ENCODE data around the gene RPL26.

The RPL26 gene

GRCh38 chr17:8362651-8363332, 20.2 kb downstream of the RPL26 start:
- Histone ChIP-seq H3K36me3 (ENCODE audit: control insufficient read depth, low read length) (no peaks in the 10 kb centered on the region), H3K79me2 (ENCODE audit: control insufficient read depth, low read length) (no peaks in the 10 kb centered on the region), H3K4me2 (ENCODE audit: low read length) (no peak overlapping the region), H3K4me3 (ENCODE audit: low read length) (no peak overlapping the region), H3K27ac (ENCODE audit: low read depth, low read length) (no peak overlapping the region), H3K9me2 (replicated peaks; ENCODE audit: control insufficient read depth, low read length) (no peaks in the 10 kb centered on the region), H4K20me1 (ENCODE audit: control insufficient read depth, insufficient read depth, low read depth, low read length) (no peaks in the 10 kb centered on the region), H3K27me3 (ENCODE audit: control insufficient read depth, low read length) (peaks cover 18% of the 10 kb centered on the region), H3F3A (ENCODE audit: control insufficient read depth, insufficient read depth) (no peaks in the 10 kb centered on the region), H3K4me1 (ENCODE audit: control insufficient read depth, low read length) (no peaks in the 10 kb centered on the region), H3K9me3 (ENCODE audit: control insufficient read depth, insufficient read depth, low read length) (no peaks in the 10 kb centered on the region)
- TF ChIP-seq, protein P1, sequence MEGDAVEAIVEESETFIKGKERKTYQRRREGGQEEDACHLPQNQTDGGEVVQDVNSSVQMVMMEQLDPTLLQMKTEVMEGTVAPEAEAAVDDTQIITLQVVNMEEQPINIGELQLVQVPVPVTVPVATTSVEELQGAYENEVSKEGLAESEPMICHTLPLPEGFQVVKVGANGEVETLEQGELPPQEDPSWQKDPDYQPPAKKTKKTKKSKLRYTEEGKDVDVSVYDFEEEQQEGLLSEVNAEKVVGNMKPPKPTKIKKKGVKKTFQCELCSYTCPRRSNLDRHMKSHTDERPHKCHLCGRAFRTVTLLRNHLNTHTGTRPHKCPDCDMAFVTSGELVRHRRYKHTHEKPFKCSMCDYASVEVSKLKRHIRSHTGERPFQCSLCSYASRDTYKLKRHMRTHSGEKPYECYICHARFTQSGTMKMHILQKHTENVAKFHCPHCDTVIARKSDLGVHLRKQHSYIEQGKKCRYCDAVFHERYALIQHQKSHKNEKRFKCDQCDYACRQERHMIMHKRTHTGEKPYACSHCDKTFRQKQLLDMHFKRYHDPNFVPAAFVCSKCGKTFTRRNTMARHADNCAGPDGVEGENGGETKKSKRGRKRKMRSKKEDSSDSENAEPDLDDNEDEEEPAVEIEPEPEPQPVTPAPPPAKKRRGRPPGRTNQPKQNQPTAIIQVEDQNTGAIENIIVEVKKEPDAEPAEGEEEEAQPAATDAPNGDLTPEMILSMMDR (IDR thresholded peaks at IDR 0.05; ENCODE audit: low read depth, low read length, poor library complexity, severe bottlenecking): no peak
- TF ChIP-seq EZH2phosphoT487 (IDR thresholded peaks at IDR 0.05; ENCODE audit: borderline replicate concordance, low read length): no peak

- Histone ChIP-seq H3K79me2 (ENCODE audit: control insufficient read depth, low read length) (no peaks in the 10 kb centered on the region), H3K9me3 (ENCODE audit: control insufficient read depth, insufficient read depth, low read length) (no peaks in the 10 kb centered on the region), H3K9me2 (replicated peaks; ENCODE audit: control insufficient read depth, low read length) (no peaks in the 10 kb centered on the region), H3K4me1 (ENCODE audit: control insufficient read depth, low read length) (no peaks in the 10 kb centered on the region), H3K36me3 (ENCODE audit: control insufficient read depth, low read length) (no peaks in the 10 kb centered on the region), H4K20me1 (ENCODE audit: control insufficient read depth, insufficient read depth, low read depth, low read length) (no peaks in the 10 kb centered on the region), H3K27me3 (ENCODE audit: control insufficient read depth, low read length) (peaks cover 18% of the 10 kb centered on the region), H3K27ac (ENCODE audit: low read depth, low read length) (no peak overlapping the region), H3K4me2 (ENCODE audit: low read length) (no peak overlapping the region), H3F3A (ENCODE audit: control insufficient read depth, insufficient read depth) (no peaks in the 10 kb centered on the region), H3K4me3 (ENCODE audit: low read length) (no peak overlapping the region)
- no peak for TF ChIP-seq EZH2phosphoT487 (IDR thresholded peaks at IDR 0.05; ENCODE audit: borderline replicate concordance, low read length)
These were observed 22.2 kb downstream of the RPL26 start for GRCh38 chr17:8360751-8361150.

- no peaks in the 10 kb centered on the region for H3K9me2 ChIP-seq (replicated peaks; ENCODE audit: control insufficient read depth, low read length)
- H3K36me3 ChIP-seq (ENCODE audit: control insufficient read depth, low read length): no peaks in the 10 kb centered on the region
These were observed 22.7 kb downstream of the RPL26 start for GRCh38 chr17:8360260-8360659.

GRCh38 chr17:8359769-8360168, 23.2 kb downstream of the RPL26 start:
- Histone ChIP-seq H4K20me1 (ENCODE audit: control insufficient read depth, insufficient read depth, low read depth, low read length) (no peaks in the 10 kb centered on the region), H3K4me3 (ENCODE audit: low read length) (no peak overlapping the region), H3K79me2 (ENCODE audit: control insufficient read depth, low read length) (no peaks in the 10 kb centered on the region), H3K4me2 (ENCODE audit: low read length) (no peak overlapping the region), H3K27ac (ENCODE audit: low read depth, low read length) (no peak overlapping the region), H3K9me2 (replicated peaks; ENCODE audit: control insufficient read depth, low read length) (no peaks in the 10 kb centered on the region), H3K27me3 (ENCODE audit: control insufficient read depth, low read length) (peaks cover 18% of the 10 kb centered on the region), H3K36me3 (ENCODE audit: control insufficient read depth, low read length) (no peaks in the 10 kb centered on the region), H3K4me1 (ENCODE audit: control insufficient read depth, low read length) (no peaks in the 10 kb centered on the region), H3K9me3 (ENCODE audit: control insufficient read depth, insufficient read depth, low read length) (no peaks in the 10 kb centered on the region), H3F3A (ENCODE audit: control insufficient read depth, insufficient read depth) (no peaks in the 10 kb centered on the region)
- TF ChIP-seq, protein P1 (IDR thresholded peaks at IDR 0.05; ENCODE audit: low read depth, low read length, poor library complexity, severe bottlenecking): no peak
- TF ChIP-seq EZH2phosphoT487 (IDR thresholded peaks at IDR 0.05; ENCODE audit: borderline replicate concordance, low read length): no peak

More at GRCh38 chr17:8360260-8360659, 22.7 kb downstream of the RPL26 start:
- no peaks in the 10 kb centered on the region for H3K9me3 ChIP-seq (ENCODE audit: control insufficient read depth, insufficient read depth, low read length)
- TF ChIP-seq EZH2phosphoT487 (IDR thresholded peaks at IDR 0.05; ENCODE audit: borderline replicate concordance, low read length): no peak
- TF ChIP-seq, protein P1 (IDR thresholded peaks at IDR 0.05; ENCODE audit: low read depth, low read length, poor library complexity, severe bottlenecking): no peak
- H3K79me2 ChIP-seq (ENCODE audit: control insufficient read depth, low read length): no peaks in the 10 kb centered on the region
- no peaks in the 10 kb centered on the region for H3F3A ChIP-seq (ENCODE audit: control insufficient read depth, insufficient read depth)
- no peaks in the 10 kb centered on the region for H4K20me1 ChIP-seq (ENCODE audit: control insufficient read depth, insufficient read depth, low read depth, low read length)
- H3K27ac ChIP-seq (ENCODE audit: low read depth, low read length): no peak overlapping the region
- no peak overlapping the region for H3K4me3 ChIP-seq (ENCODE audit: low read length)
- no peaks in the 10 kb centered on the region for H3K4me1 ChIP-seq (ENCODE audit: control insufficient read depth, low read length)
- H3K27me3 ChIP-seq (ENCODE audit: control insufficient read depth, low read length): peaks cover 18% of the 10 kb centered on the region
- no peak overlapping the region for H3K4me2 ChIP-seq (ENCODE audit: low read length)
